Adipocyte (in vitro differentiated cells): Measurements from ENCODE around the gene C17orf67.
A peak's percentile ranks its signal among the peaks of the same experiment; 100 is the strongest.

ENCODE experiments used
- DNase-seq: peaks from one replicate; pipeline ENCODE4 v3.0.0-alpha.2; 2015; ENCODE audit warnings: low read depth
- H3K27me3 ChIP-seq: replicated peaks from 2 replicates; pipeline ENCODE4 v1.7.0; 2013; ENCODE audit warnings: mild to moderate bottlenecking, low read length, moderate library complexity; ENCODE audit not compliant: control insufficient read depth, insufficient read depth
- H3K36me3 ChIP-seq: 2 replicates; pipeline ENCODE4 v1.7.0; 2013; ENCODE audit warnings: low read length, mild to moderate bottlenecking, moderate library complexity; ENCODE audit not compliant: control insufficient read depth, insufficient read depth, severe bottlenecking
- H3K4me1 ChIP-seq: 2 replicates; pipeline ENCODE4 v1.7.0; 2013; ENCODE audit warnings: mild to moderate bottlenecking, low read length, moderate library complexity; ENCODE audit not compliant: control insufficient read depth, insufficient read depth
- H3K4me3 ChIP-seq: 2 replicates; pipeline ENCODE4 v1.7.0; 2013; ENCODE audit warnings: mild to moderate bottlenecking, low read length, moderate library complexity
- H3K9ac ChIP-seq: 2 replicates; pipeline ENCODE4 v1.7.0; 2013; ENCODE audit warnings: mild to moderate bottlenecking, low read length, moderate library complexity
- H3K9me3 ChIP-seq: 2 replicates; pipeline ENCODE4 v1.7.0; 2013; ENCODE audit warnings: mild to moderate bottlenecking, low read length, moderate library complexity; ENCODE audit not compliant: control insufficient read depth

Gene C17orf67

GRCh38 chr17:56806949-56807348, 26.8 kb downstream of the C17orf67 start:
- H3K4me1 ChIP-seq, result no peaks in the 10 kb centered on the region
- no peak overlapping the region for H3K9ac ChIP-seq
- H3K27me3 ChIP-seq, result no peaks in the 10 kb centered on the region
- no peak overlapping the region for H3K4me3 ChIP-seq
- H3K9me3 ChIP-seq, result no peaks in the 10 kb centered on the region
- DNase-seq, result no peak
- H3K36me3 ChIP-seq, result no peaks in the 10 kb centered on the region

GRCh38 chr17:56804454-56804853, 29.3 kb downstream of the C17orf67 start:
- no peaks in the 10 kb centered on the region for H3K36me3 ChIP-seq
- no peak for DNase-seq
- peaks cover 2% of the 10 kb centered on the region for H3K4me1 ChIP-seq
- no peaks in the 10 kb centered on the region for H3K27me3 ChIP-seq
- no peaks in the 10 kb centered on the region for H3K9me3 ChIP-seq
- H3K4me3 ChIP-seq, result no peak overlapping the region
- no peak overlapping the region for H3K9ac ChIP-seq

- H3K36me3 ChIP-seq, result no peaks in the 10 kb centered on the region
- H3K4me1 ChIP-seq, result peaks cover 2% of the 10 kb centered on the region
- H3K9me3 ChIP-seq, result no peaks in the 10 kb centered on the region
- H3K4me3 ChIP-seq, result no peak overlapping the region
- H3K9ac ChIP-seq, result no peak overlapping the region
- DNase-seq, result no peak
- no peaks in the 10 kb centered on the region for H3K27me3 ChIP-seq
Observed at GRCh38 chr17:56803071-56803470, 30.6 kb downstream of the C17orf67 start.

- no peaks in the 10 kb centered on the region for H3K27me3 ChIP-seq
- no peak for DNase-seq
- H3K4me1 ChIP-seq, result peaks cover 2% of the 10 kb centered on the region
Observed at GRCh38 chr17:56801459-56802178, 32.1 kb downstream of the C17orf67 start.

GRCh38 chr17:56798916-56799315, 34.8 kb downstream of the C17orf67 start:
- Histone ChIP-seq H3K4me3 (no peak overlapping the region), H3K9ac (no peak overlapping the region), H3K36me3 (no peaks in the 10 kb centered on the region), H3K27me3 (no peaks in the 10 kb centered on the region), H3K4me1 (peaks cover 2% of the 10 kb centered on the region), H3K9me3 (no peaks in the 10 kb centered on the region)
- no peak for DNase-seq

More at GRCh38 chr17:56801459-56802178, 32.1 kb downstream of the C17orf67 start:
- Histone ChIP-seq H3K36me3 (no peaks in the 10 kb centered on the region), H3K9ac (no peak overlapping the region), H3K4me3 (no peak overlapping the region), H3K9me3 (no peaks in the 10 kb centered on the region)

- DNase-seq, result no peak
- H3K27me3 ChIP-seq, result no peaks in the 10 kb centered on the region
- no peaks in the 10 kb centered on the region for H3K36me3 ChIP-seq
- H3K9ac ChIP-seq, result no peak overlapping the region
- H3K9me3 ChIP-seq, result no peaks in the 10 kb centered on the region
- H3K4me3 ChIP-seq, result no peak overlapping the region
- peaks cover 2% of the 10 kb centered on the region for H3K4me1 ChIP-seq
Observed at GRCh38 chr17:56796536-56796935, 37.2 kb downstream of the C17orf67 start.

GRCh38 chr17:56795221-56795865, 38.4 kb downstream of the C17orf67 start:
- H3K4me3 ChIP-seq, result no peak overlapping the region
- DNase-seq, result no peak
- H3K36me3 ChIP-seq, result no peaks in the 10 kb centered on the region
- no peaks in the 10 kb centered on the region for H3K27me3 ChIP-seq
- no peaks in the 10 kb centered on the region for H3K4me1 ChIP-seq
- H3K9ac ChIP-seq, result no peak overlapping the region
- H3K9me3 ChIP-seq, result no peaks in the 10 kb centered on the region

GRCh38 chr17:56793957-56794356, 39.8 kb downstream of the C17orf67 start:
- no peaks in the 10 kb centered on the region for H3K9me3 ChIP-seq
- no peaks in the 10 kb centered on the region for H3K27me3 ChIP-seq
- no peak overlapping the region for H3K9ac ChIP-seq
- no peak overlapping the region for H3K4me3 ChIP-seq
- H3K4me1 ChIP-seq, result no peaks in the 10 kb centered on the region
- DNase-seq, result no peak
- no peaks in the 10 kb centered on the region for H3K36me3 ChIP-seq

- DNase-seq, result no peak
- Histone ChIP-seq H3K4me1 (no peaks in the 10 kb centered on the region), H3K4me3 (no peak overlapping the region), H3K36me3 (no peaks in the 10 kb centered on the region), H3K9ac (no peak overlapping the region), H3K9me3 (no peaks in the 10 kb centered on the region), H3K27me3 (no peaks in the 10 kb centered on the region)
Observed at GRCh38 chr17:56793531-56793930, 40.2 kb downstream of the C17orf67 start.

GRCh38 chr17:56792267-56792666, 41.5 kb downstream of the C17orf67 start:
- H3K9ac ChIP-seq, result no peak overlapping the region
- H3K4me3 ChIP-seq, result no peak overlapping the region
- no peaks in the 10 kb centered on the region for H3K27me3 ChIP-seq
- H3K36me3 ChIP-seq, result no peaks in the 10 kb centered on the region
- H3K4me1 ChIP-seq, result no peaks in the 10 kb centered on the region
- H3K9me3 ChIP-seq, result no peaks in the 10 kb centered on the region
- no peak for DNase-seq

GRCh38 chr17:56786989-56787482, 46.7 kb downstream of the C17orf67 start:
- peak; percentile 92 for DNase-seq
- H3K36me3 ChIP-seq, result no peaks in the 10 kb centered on the region
- H3K4me1 ChIP-seq, result no peaks in the 10 kb centered on the region
- peaks cover 5% of the 10 kb centered on the region for H3K27me3 ChIP-seq
- no peak overlapping the region for H3K4me3 ChIP-seq
- H3K9me3 ChIP-seq, result no peaks in the 10 kb centered on the region
- no peak overlapping the region for H3K9ac ChIP-seq
